Naive B cell (primary cell): ENCODE data around the gene IGSF23. TPM values are rescaled to one million over a fixed set of nuclear protein-coding genes. Genes with fewer than 3 reads are reported as not detected.

ENCODE experiments used
- ATAC-seq, 2 donors: fragments of 150-1000 bp; cut with Tn5 transposase; 2 replicates each; pipeline ENCODE4 v1.10.0; 2021; ENCODE audit warnings: low read depth in 2 of 2, mild to moderate bottlenecking in 2 of 2, moderate library complexity in 2 of 2
- DNase-seq: peaks from one replicate; pipeline ENCODE4 v3.0.0; 2022
- H3K27ac Mint-ChIP-seq, 6 donors: one replicate each; pipeline ENCODE4 v1.8.0; 2020 to 2022; ENCODE audit warnings: mild to moderate bottlenecking in 6 of 6, mixed read lengths in 6 of 6, moderate library complexity in 5 of 6, inconsistent platforms in 2 of 6
- H3K27me3 Mint-ChIP-seq, 3 donors: one replicate each; pipeline ENCODE4 v1.8.0; 2021 to 2022; ENCODE audit warnings: mixed read lengths in 3 of 3, mild to moderate bottlenecking in 1 of 3
- H3K36me3 Mint-ChIP-seq, 2 donors: one replicate each; pipeline ENCODE4 v1.8.0; 2020 to 2022; ENCODE audit warnings: mixed read lengths in 2 of 2, inconsistent platforms in 1 of 2, mild to moderate bottlenecking in 1 of 2
- H3K4me1 Mint-ChIP-seq, 3 donors: one replicate each; pipeline ENCODE4 v1.8.0; 2020 to 2022; ENCODE audit warnings: mixed read lengths in 3 of 3, inconsistent platforms in 1 of 3, mild to moderate bottlenecking in 1 of 3, moderate library complexity in 1 of 3
- H3K4me3 Mint-ChIP-seq, 8 donors: one replicate each; pipeline ENCODE4 v1.8.0; 2020 to 2022; ENCODE audit warnings: mild to moderate bottlenecking in 8 of 8, mixed read lengths in 8 of 8, moderate library complexity in 8 of 8, inconsistent platforms in 2 of 8
- H3K9me3 Mint-ChIP-seq, 7 donors: one replicate each; pipeline ENCODE4 v1.8.0; 2020 to 2022; ENCODE audit warnings: mixed read lengths in 7 of 7, mild to moderate bottlenecking in 5 of 7, inconsistent platforms in 2 of 7, moderate library complexity in 1 of 7
- polyA plus RNA-seq, 6 donors: library from polyadenylated mRNA; unstranded; fragments of 300-500 nt; fragmentation: Illumina TruSeq; gene quantifications; one replicate each; pipeline ENCODE4 v1.2.3, GENCODE V29; 2021; ENCODE audit warnings: low read depth in 6 of 6

The IGSF23 gene
- not detected for polyA plus RNA-seq

- peaks cover 5 to 18% (median 16%) of the 10 kb centered on the region in 3 donors for H3K27me3 Mint-ChIP-seq
- DNase-seq (no peak), ATAC-seq (no peak)
- H3K27ac Mint-ChIP-seq, result no peak within 1 kb of the TSS
- no peaks in the 10 kb centered on the region for H3K4me1 Mint-ChIP-seq
- no peaks in the 10 kb centered on the region for H3K36me3 Mint-ChIP-seq
- no peak within 1 kb of the TSS for H3K4me3 Mint-ChIP-seq
- H3K9me3 Mint-ChIP-seq, result no peaks in the 10 kb centered on the region
Measured at GRCh38 chr19:44613295-44614178, at the start of gene IGSF23. Gene IGSF23 (plus strand): TSS chr19:44613563. CDS start chr19:44613646, 83 bp downstream.

GRCh38 chr19:44566984-44567383 lies 46.4 kb upstream of the IGSF23 start:
- ATAC-seq, result no peak
- peaks cover 0 to 8% (median 0%) of the 10 kb centered on the region in 7 donors for H3K9me3 Mint-ChIP-seq

GRCh38 chr19:44567745-44568144 lies 45.6 kb upstream of the IGSF23 start:
- H3K27ac Mint-ChIP-seq, result peak overlapping the region in 1 of 6 donors; percentile 6
- peaks cover 0 to 6% (median 0%) of the 10 kb centered on the region in 7 donors for H3K9me3 Mint-ChIP-seq
- H3K36me3 Mint-ChIP-seq, result no peaks in the 10 kb centered on the region
- peaks cover 0 to 8% (median 2%) of the 10 kb centered on the region in 3 donors for H3K4me1 Mint-ChIP-seq
- ATAC-seq (no peak), DNase-seq (no peak)
- H3K27me3 Mint-ChIP-seq, result peaks cover 26 to 54% (median 28%) of the 10 kb centered on the region in 3 donors
- no peak overlapping the region for H3K4me3 Mint-ChIP-seq

More at GRCh38 chr19:44566984-44567383, 46.4 kb upstream of the IGSF23 start:
- H3K4me1 Mint-ChIP-seq, result peaks cover 0 to 8% (median 2%) of the 10 kb centered on the region in 3 donors
- H3K27ac Mint-ChIP-seq, result no peak overlapping the region
- no peak for DNase-seq
- H3K4me3 Mint-ChIP-seq, result no peak overlapping the region
- peaks cover 26 to 60% (median 28%) of the 10 kb centered on the region in 3 donors for H3K27me3 Mint-ChIP-seq
- H3K36me3 Mint-ChIP-seq, result no peaks in the 10 kb centered on the region

GRCh38 chr19:44570603-44570983 lies 42.8 kb upstream of the IGSF23 start:
- Mint-ChIP-seq H3K4me3 (no peak overlapping the region), H3K36me3 (no peaks in the 10 kb centered on the region), H3K27ac (no peak overlapping the region), H3K9me3 (peaks cover 0 to 10% (median 0%) of the 10 kb centered on the region in 7 donors), H3K27me3 (peaks cover 24 to 54% (median 37%) of the 10 kb centered on the region in 3 donors), H3K4me1 (peaks cover 0 to 8% (median 2%) of the 10 kb centered on the region in 3 donors)
- DNase-seq (no peak), ATAC-seq (no peak)

GRCh38 chr19:44570984-44571684 lies 42.2 kb upstream of the IGSF23 start:
- Mint-ChIP-seq H3K4me3 (no peak overlapping the region), H3K36me3 (no peaks in the 10 kb centered on the region), H3K9me3 (peaks cover 0 to 10% (median 0%) of the 10 kb centered on the region in 7 donors), H3K27me3 (peaks cover 19 to 48% (median 33%) of the 10 kb centered on the region in 3 donors), H3K4me1 (peaks cover 0 to 8% (median 2%) of the 10 kb centered on the region in 3 donors), H3K27ac (no peak overlapping the region)
- ATAC-seq (peak; percentile 42 to 54), DNase-seq (peak; percentile 40)

GRCh38 chr19:44571830-44572580 lies 41.4 kb upstream of the IGSF23 start:
- no peak overlapping the region for H3K4me3 Mint-ChIP-seq
- H3K27me3 Mint-ChIP-seq, result peaks cover 17 to 42% (median 33%) of the 10 kb centered on the region in 3 donors
- ATAC-seq (no peak), DNase-seq (no peak)
- H3K36me3 Mint-ChIP-seq, result no peaks in the 10 kb centered on the region
- peaks cover 0 to 10% (median 0%) of the 10 kb centered on the region in 7 donors for H3K9me3 Mint-ChIP-seq
- peaks cover 0 to 8% (median 2%) of the 10 kb centered on the region in 3 donors for H3K4me1 Mint-ChIP-seq
- no peak overlapping the region for H3K27ac Mint-ChIP-seq

GRCh38 chr19:44572581-44572900 lies 40.8 kb upstream of the IGSF23 start:
- no peak overlapping the region for H3K27ac Mint-ChIP-seq
- no peak overlapping the region for H3K4me3 Mint-ChIP-seq
- peaks cover 0 to 10% (median 2%) of the 10 kb centered on the region in 7 donors for H3K9me3 Mint-ChIP-seq

GRCh38 chr19:44573183-44573582 lies 40.2 kb upstream of the IGSF23 start:
- Mint-ChIP-seq H3K4me3 (no peak overlapping the region), H3K27me3 (peaks cover 14 to 42% (median 33%) of the 10 kb centered on the region in 3 donors), H3K36me3 (peaks cover 0 to 7% of the 10 kb centered on the region in 2 donors), H3K27ac (no peak overlapping the region), H3K9me3 (peaks cover 0 to 10% (median 3%) of the 10 kb centered on the region in 7 donors), H3K4me1 (peaks cover 0 to 8% (median 2%) of the 10 kb centered on the region in 3 donors)
- no peak for ATAC-seq
- no peak for DNase-seq

More at GRCh38 chr19:44572581-44572900, 40.8 kb upstream of the IGSF23 start:
- DNase-seq (no peak), ATAC-seq (no peak)
- Mint-ChIP-seq H3K27me3 (peaks cover 14 to 41% (median 33%) of the 10 kb centered on the region in 3 donors), H3K4me1 (peaks cover 0 to 8% (median 2%) of the 10 kb centered on the region in 3 donors), H3K36me3 (peaks cover 0 to under 1% of the 10 kb centered on the region in 2 donors)

- H3K9me3 Mint-ChIP-seq, result peaks cover 0 to 10% (median 3%) of the 10 kb centered on the region in 7 donors
- DNase-seq (no peak), ATAC-seq (no peak)
- peaks cover 14 to 44% (median 33%) of the 10 kb centered on the region in 3 donors for H3K27me3 Mint-ChIP-seq
- peaks cover 0 to 8% (median 2%) of the 10 kb centered on the region in 3 donors for H3K4me1 Mint-ChIP-seq
- no peak overlapping the region for H3K4me3 Mint-ChIP-seq
- H3K36me3 Mint-ChIP-seq, result peaks cover 0 to 11% of the 10 kb centered on the region in 2 donors
- H3K27ac Mint-ChIP-seq, result no peak overlapping the region
Measured at GRCh38 chr19:44573627-44574026, 39.7 kb upstream of the IGSF23 start.

GRCh38 chr19:44574186-44574950 lies 39.0 kb upstream of the IGSF23 start:
- Mint-ChIP-seq H3K27ac (no peak overlapping the region), H3K36me3 (peaks cover 0 to 11% of the 10 kb centered on the region in 2 donors)
- no peak for ATAC-seq

GRCh38 chr19:44575116-44575700 lies 38.2 kb upstream of the IGSF23 start:
- ATAC-seq, result no peak
- Mint-ChIP-seq H3K4me1 (peaks cover 0 to 6% (median 2%) of the 10 kb centered on the region in 3 donors), H3K4me3 (no peak overlapping the region), H3K36me3 (peaks cover 0 to 11% of the 10 kb centered on the region in 2 donors), H3K27ac (no peak overlapping the region), H3K27me3 (peaks cover 12 to 30% (median 20%) of the 10 kb centered on the region in 3 donors), H3K9me3 (peaks cover 0 to 9% (median 7%) of the 10 kb centered on the region in 7 donors)
- DNase-seq, result no peak

More at GRCh38 chr19:44574186-44574950, 39.0 kb upstream of the IGSF23 start:
- Mint-ChIP-seq H3K4me1 (peaks cover 0 to 8% (median 2%) of the 10 kb centered on the region in 3 donors), H3K9me3 (peaks cover 0 to 10% (median 3%) of the 10 kb centered on the region in 7 donors), H3K4me3 (no peak overlapping the region), H3K27me3 (peaks cover 14 to 39% (median 27%) of the 10 kb centered on the region in 3 donors)
- no peak for DNase-seq
